Measurements from ENCODE around the gene RBMS3. TPM values are rescaled to one million over a fixed set of nuclear protein-coding genes. Genes with fewer than 3 reads are reported as not detected.

The RBMS3 gene
- total and polyA plus RNA-seq, 2 experiments from 2014 or later: 3.2 to 7.4 TPM

DNA sequence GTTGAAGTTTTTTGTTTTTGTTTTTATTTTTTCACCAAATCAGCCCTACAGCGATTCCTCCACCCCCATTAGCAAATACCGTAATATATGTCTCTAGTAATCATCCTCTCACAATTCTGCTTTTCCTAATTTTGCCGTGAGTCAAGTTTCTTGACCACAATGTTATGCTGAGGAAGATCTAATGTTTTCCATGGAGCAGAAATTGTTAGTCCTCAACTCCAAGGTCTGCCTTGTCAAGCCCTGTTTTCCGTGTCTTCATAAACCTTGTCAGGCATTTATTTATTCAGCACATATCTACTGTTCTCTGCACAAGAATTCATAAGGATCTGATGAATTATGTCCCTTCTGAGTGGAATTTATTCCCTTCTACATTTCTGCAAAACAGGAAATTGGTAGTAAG is 372.8 kb downstream of the RBMS3 start:
- Histone ChIP-seq H3K4me2 (no peak overlapping the region), H3K27me3 (ENCODE audit: insufficient read depth) (no peaks in the 10 kb centered on the region), H3K4me3 (no peak overlapping the region), H3K79me2 (replicated peaks; ENCODE audit: insufficient read depth) (no peaks in the 10 kb centered on the region), H3F3A (replicated peaks; ENCODE audit: low read depth) (no peaks in the 10 kb centered on the region), H4K20me1 (replicated peaks; ENCODE audit: insufficient read depth) (no peaks in the 10 kb centered on the region), H2AFZ (no peak overlapping the region), H3K9me2 (ENCODE audit: insufficient read depth) (no peaks in the 10 kb centered on the region), H3K27ac (ENCODE audit: low read depth) (no peak overlapping the region), H3K4me1 (ENCODE audit: insufficient read depth) (peaks cover 10% of the 10 kb centered on the region; the same call in 1 of the 2 replicates), H3K36me3 (ENCODE audit: insufficient read depth) (no peaks in the 10 kb centered on the region)
- no peak overlapping the region for H3K27ac Mint-ChIP-seq
- no peak for DNase-seq (ENCODE audit: low spot score)
- no peaks in the 10 kb centered on the region for H3K36me3 Mint-ChIP-seq (ENCODE audit: low read depth)
- H3K27me3 Mint-ChIP-seq (ENCODE audit: insufficient read depth, low read depth, poor library complexity): no peaks in the 10 kb centered on the region
- H3K4me1 Mint-ChIP-seq: peaks cover 4% of the 10 kb centered on the region
- no peaks in the 10 kb centered on the region for H3K9me3 Mint-ChIP-seq
- ATAC-seq: no peak
- no peak overlapping the region for H3K4me3 Mint-ChIP-seq
- TF ChIP-seq STAT1 (IDR thresholded peaks at IDR 0.05; ENCODE audit: unreplicated experiment): no peak
- TF ChIP-seq EZH2 (IDR thresholded peaks at IDR 0.05; ENCODE audit: low read depth, unreplicated experiment): no peak
- TF ChIP-seq JUNB (IDR thresholded peaks at IDR 0.05; ENCODE audit: unreplicated experiment): no peak
- TF ChIP-seq, protein P1, sequence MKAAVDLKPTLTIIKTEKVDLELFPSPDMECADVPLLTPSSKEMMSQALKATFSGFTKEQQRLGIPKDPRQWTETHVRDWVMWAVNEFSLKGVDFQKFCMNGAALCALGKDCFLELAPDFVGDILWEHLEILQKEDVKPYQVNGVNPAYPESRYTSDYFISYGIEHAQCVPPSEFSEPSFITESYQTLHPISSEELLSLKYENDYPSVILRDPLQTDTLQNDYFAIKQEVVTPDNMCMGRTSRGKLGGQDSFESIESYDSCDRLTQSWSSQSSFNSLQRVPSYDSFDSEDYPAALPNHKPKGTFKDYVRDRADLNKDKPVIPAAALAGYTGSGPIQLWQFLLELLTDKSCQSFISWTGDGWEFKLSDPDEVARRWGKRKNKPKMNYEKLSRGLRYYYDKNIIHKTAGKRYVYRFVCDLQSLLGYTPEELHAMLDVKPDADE (IDR thresholded peaks at IDR 0.05): no peak
- TF ChIP-seq, protein P2, sequence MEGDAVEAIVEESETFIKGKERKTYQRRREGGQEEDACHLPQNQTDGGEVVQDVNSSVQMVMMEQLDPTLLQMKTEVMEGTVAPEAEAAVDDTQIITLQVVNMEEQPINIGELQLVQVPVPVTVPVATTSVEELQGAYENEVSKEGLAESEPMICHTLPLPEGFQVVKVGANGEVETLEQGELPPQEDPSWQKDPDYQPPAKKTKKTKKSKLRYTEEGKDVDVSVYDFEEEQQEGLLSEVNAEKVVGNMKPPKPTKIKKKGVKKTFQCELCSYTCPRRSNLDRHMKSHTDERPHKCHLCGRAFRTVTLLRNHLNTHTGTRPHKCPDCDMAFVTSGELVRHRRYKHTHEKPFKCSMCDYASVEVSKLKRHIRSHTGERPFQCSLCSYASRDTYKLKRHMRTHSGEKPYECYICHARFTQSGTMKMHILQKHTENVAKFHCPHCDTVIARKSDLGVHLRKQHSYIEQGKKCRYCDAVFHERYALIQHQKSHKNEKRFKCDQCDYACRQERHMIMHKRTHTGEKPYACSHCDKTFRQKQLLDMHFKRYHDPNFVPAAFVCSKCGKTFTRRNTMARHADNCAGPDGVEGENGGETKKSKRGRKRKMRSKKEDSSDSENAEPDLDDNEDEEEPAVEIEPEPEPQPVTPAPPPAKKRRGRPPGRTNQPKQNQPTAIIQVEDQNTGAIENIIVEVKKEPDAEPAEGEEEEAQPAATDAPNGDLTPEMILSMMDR (conservative IDR thresholded peaks at IDR 0.05; ENCODE audit: low read depth in 2 of 2): no peak
- TF ChIP-seq, protein P3, sequence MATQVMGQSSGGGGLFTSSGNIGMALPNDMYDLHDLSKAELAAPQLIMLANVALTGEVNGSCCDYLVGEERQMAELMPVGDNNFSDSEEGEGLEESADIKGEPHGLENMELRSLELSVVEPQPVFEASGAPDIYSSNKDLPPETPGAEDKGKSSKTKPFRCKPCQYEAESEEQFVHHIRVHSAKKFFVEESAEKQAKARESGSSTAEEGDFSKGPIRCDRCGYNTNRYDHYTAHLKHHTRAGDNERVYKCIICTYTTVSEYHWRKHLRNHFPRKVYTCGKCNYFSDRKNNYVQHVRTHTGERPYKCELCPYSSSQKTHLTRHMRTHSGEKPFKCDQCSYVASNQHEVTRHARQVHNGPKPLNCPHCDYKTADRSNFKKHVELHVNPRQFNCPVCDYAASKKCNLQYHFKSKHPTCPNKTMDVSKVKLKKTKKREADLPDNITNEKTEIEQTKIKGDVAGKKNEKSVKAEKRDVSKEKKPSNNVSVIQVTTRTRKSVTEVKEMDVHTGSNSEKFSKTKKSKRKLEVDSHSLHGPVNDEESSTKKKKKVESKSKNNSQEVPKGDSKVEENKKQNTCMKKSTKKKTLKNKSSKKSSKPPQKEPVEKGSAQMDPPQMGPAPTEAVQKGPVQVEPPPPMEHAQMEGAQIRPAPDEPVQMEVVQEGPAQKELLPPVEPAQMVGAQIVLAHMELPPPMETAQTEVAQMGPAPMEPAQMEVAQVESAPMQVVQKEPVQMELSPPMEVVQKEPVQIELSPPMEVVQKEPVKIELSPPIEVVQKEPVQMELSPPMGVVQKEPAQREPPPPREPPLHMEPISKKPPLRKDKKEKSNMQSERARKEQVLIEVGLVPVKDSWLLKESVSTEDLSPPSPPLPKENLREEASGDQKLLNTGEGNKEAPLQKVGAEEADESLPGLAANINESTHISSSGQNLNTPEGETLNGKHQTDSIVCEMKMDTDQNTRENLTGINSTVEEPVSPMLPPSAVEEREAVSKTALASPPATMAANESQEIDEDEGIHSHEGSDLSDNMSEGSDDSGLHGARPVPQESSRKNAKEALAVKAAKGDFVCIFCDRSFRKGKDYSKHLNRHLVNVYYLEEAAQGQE (IDR thresholded peaks at IDR 0.05; ENCODE audit: unreplicated experiment): no peak
- no peak for TF ChIP-seq ZNF114 (CRISPR knock-in tag; IDR thresholded peaks at IDR 0.05)
- TF ChIP-seq NANOG (IDR thresholded peaks at IDR 0.05; ENCODE audit: borderline replicate concordance): no peak
- no peak for TF ChIP-seq ZNF331 (CRISPR knock-in tag; IDR thresholded peaks at IDR 0.05; ENCODE audit: low read depth)
- no peak for TF ChIP-seq EZH2phosphoT487 (IDR thresholded peaks at IDR 0.05; ENCODE audit: unreplicated experiment)
- no peak for TF ChIP-seq POLR2AphosphoS5 (IDR thresholded peaks at IDR 0.05; ENCODE audit: low read depth)
- TF ChIP-seq, protein P4, sequence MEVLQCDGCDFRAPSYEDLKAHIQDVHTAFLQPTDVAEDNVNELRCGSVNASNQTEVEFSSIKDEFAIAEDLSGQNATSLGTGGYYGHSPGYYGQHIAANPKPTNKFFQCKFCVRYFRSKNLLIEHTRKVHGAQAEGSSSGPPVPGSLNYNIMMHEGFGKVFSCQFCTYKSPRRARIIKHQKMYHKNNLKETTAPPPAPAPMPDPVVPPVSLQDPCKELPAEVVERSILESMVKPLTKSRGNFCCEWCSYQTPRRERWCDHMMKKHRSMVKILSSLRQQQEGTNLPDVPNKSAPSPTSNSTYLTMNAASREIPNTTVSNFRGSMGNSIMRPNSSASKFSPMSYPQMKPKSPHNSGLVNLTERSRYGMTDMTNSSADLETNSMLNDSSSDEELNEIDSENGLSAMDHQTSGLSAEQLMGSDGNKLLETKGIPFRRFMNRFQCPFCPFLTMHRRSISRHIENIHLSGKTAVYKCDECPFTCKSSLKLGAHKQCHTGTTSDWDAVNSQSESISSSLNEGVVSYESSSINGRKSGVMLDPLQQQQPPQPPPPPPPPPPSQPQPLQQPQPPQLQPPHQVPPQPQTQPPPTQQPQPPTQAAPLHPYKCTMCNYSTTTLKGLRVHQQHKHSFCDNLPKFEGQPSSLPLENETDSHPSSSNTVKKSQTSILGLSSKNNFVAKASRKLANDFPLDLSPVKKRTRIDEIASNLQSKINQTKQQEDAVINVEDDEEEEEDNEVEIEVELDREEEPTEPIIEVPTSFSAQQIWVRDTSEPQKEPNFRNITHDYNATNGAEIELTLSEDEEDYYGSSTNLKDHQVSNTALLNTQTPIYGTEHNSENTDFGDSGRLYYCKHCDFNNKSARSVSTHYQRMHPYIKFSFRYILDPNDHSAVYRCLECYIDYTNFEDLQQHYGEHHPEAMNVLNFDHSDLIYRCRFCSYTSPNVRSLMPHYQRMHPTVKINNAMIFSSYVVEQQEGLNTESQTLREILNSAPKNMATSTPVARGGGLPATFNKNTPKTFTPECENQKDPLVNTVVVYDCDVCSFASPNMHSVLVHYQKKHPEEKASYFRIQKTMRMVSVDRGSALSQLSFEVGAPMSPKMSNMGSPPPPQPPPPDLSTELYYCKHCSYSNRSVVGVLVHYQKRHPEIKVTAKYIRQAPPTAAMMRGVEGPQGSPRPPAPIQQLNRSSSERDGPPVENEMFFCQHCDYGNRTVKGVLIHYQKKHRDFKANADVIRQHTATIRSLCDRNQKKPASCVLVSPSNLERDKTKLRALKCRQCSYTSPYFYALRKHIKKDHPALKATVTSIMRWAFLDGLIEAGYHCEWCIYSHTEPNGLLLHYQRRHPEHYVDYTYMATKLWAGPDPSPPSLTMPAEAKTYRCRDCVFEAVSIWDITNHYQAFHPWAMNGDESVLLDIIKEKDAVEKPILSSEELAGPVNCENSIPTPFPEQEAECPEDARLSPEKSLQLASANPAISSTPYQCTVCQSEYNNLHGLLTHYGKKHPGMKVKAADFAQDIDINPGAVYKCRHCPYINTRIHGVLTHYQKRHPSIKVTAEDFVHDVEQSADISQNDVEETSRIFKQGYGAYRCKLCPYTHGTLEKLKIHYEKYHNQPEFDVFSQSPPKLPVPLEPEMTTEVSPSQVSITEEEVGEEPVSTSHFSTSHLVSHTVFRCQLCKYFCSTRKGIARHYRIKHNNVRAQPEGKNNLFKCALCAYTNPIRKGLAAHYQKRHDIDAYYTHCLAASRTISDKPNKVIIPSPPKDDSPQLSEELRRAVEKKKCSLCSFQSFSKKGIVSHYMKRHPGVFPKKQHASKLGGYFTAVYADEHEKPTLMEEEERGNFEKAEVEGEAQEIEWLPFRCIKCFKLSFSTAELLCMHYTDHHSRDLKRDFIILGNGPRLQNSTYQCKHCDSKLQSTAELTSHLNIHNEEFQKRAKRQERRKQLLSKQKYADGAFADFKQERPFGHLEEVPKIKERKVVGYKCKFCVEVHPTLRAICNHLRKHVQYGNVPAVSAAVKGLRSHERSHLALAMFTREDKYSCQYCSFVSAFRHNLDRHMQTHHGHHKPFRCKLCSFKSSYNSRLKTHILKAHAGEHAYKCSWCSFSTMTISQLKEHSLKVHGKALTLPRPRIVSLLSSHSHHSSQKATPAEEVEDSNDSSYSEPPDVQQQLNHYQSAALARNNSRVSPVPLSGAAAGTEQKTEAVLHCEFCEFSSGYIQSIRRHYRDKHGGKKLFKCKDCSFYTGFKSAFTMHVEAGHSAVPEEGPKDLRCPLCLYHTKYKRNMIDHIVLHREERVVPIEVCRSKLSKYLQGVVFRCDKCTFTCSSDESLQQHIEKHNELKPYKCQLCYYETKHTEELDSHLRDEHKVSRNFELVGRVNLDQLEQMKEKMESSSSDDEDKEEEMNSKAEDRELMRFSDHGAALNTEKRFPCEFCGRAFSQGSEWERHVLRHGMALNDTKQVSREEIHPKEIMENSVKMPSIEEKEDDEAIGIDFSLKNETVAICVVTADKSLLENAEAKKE (CRISPR knock-in tag; IDR thresholded peaks at IDR 0.05): no peak
- no peak for TF ChIP-seq CREB1 (CRISPR knock-in tag; IDR thresholded peaks at IDR 0.05; ENCODE audit: low read depth)
